MM.1S (cell line): ENCODE data around the gene TNFRSF14.

Source experiments
- DNase-seq: peaks from one replicate; pipeline ENCODE4 v3.0.0-alpha.2; 2015
- H2AFZ ChIP-seq: fragments of 300-600 bp; sonication (generic); 2 replicates; pipeline ENCODE4 v1.6.0; 2016; ENCODE audit warnings: antibody characterized with exemption, low read length
- H3F3A ChIP-seq: fragments of 300-600 bp; sonication (generic); 2 replicates; pipeline ENCODE4 v1.6.1; 2016; ENCODE audit warnings: mild to moderate bottlenecking, antibody characterized with exemption, low read length, moderate library complexity, mixed read lengths; ENCODE audit not compliant: insufficient read depth
- H3K27ac ChIP-seq: fragments of 300-600 bp; sonication (generic); 2 replicates; pipeline ENCODE4 v1.5.1; 2016; ENCODE audit warnings: mild to moderate bottlenecking, low read length
- H3K27me3 ChIP-seq: fragments of 300-600 bp; sonication (generic); replicated peaks from 2 replicates; pipeline ENCODE4 v1.6.0; 2016; ENCODE audit warnings: low read length; ENCODE audit not compliant: insufficient read depth
- H3K36me3 ChIP-seq: fragments of 300-600 bp; sonication (generic); replicated peaks from 2 replicates; pipeline ENCODE4 v1.6.1; 2016; ENCODE audit warnings: mild to moderate bottlenecking, low read length, mixed read lengths; ENCODE audit not compliant: insufficient read depth
- H3K4me1 ChIP-seq: fragments of 300-600 bp; sonication (generic); 2 replicates; pipeline ENCODE4 v1.6.1; 2016; ENCODE audit warnings: low read length, mixed read lengths
- H3K4me2 ChIP-seq: fragments of 300-600 bp; sonication (generic); 2 replicates; pipeline ENCODE4 v1.6.0; 2016; ENCODE audit warnings: low read depth, low read length
- H3K4me3 ChIP-seq: fragments of 300-600 bp; sonication (generic); 2 replicates; pipeline ENCODE4 v1.5.1; 2016; ENCODE audit warnings: low read length, mixed read lengths
- H3K79me2 ChIP-seq: fragments of 300-600 bp; sonication (generic); 2 replicates; pipeline ENCODE4 v1.6.1; 2016; ENCODE audit warnings: mixed run types, low read length, mixed read lengths
- H3K9ac ChIP-seq: fragments of 300-600 bp; sonication (generic); 2 replicates; pipeline ENCODE4 v1.6.1; 2016; ENCODE audit warnings: low read length, mixed read lengths
- H3K9me2 ChIP-seq: fragments of 300-600 bp; sonication (generic); replicated peaks from 2 replicates; pipeline ENCODE4 v1.6.1; 2016; ENCODE audit warnings: mild to moderate bottlenecking, low read length, mixed read lengths; ENCODE audit not compliant: insufficient read depth
- H3K9me3 ChIP-seq: fragments of 300-600 bp; sonication (generic); replicated peaks from 2 replicates; pipeline ENCODE4 v1.6.1; 2016; ENCODE audit warnings: mild to moderate bottlenecking, low read length, mixed read lengths; ENCODE audit not compliant: insufficient read depth
- H4K20me1 ChIP-seq: fragments of 300-600 bp; sonication (generic); 2 replicates; pipeline ENCODE4 v1.6.1; 2016; ENCODE audit warnings: mild to moderate bottlenecking, low read length, moderate library complexity, mixed read lengths; ENCODE audit not compliant: insufficient read depth
- CTCF ChIP-seq: fragments of 300-600 bp; sonication (generic); IDR thresholded peaks from 2 replicates; pipeline ENCODE4 v1.5.1; 2016; ENCODE audit warnings: antibody characterized with exemption, low read length, mixed read lengths
- EZH2 ChIP-seq: fragments of 300-600 bp; sonication (generic); optimal IDR thresholded peaks from 2 replicates; pipeline ENCODE3; 2017; ENCODE audit warnings: low read depth, mild to moderate bottlenecking, antibody characterized with exemption, low read length, mixed read lengths
- EZH2phosphoT487 ChIP-seq: fragments of 300-600 bp; sonication (generic); IDR thresholded peaks from 2 replicates; pipeline ENCODE4 v1.6.1; 2018; ENCODE audit warnings: antibody characterized with exemption, low read length

The TNFRSF14 gene

GRCh38 chr1:2612591-2613365, 56.6 kb downstream of the TNFRSF14 start:
- Histone ChIP-seq H3F3A (no peaks in the 10 kb centered on the region), H2AFZ (no peak overlapping the region), H3K27ac (no peak overlapping the region), H3K79me2 (no peaks in the 10 kb centered on the region), H3K4me1 (no peaks in the 10 kb centered on the region), H3K9me3 (no peaks in the 10 kb centered on the region), H4K20me1 (no peaks in the 10 kb centered on the region), H3K4me3 (no peak overlapping the region), H3K36me3 (no peaks in the 10 kb centered on the region), H3K9ac (no peak overlapping the region), H3K4me2 (no peak overlapping the region), H3K27me3 (peaks cover 88% of the 10 kb centered on the region), H3K9me2 (no peaks in the 10 kb centered on the region)
- TF ChIP-seq EZH2phosphoT487 (no peak), CTCF (no peak), EZH2 (no peak)
- DNase-seq = no peak
